Astrocyte (in vitro differentiated cells and primary cell): ENCODE measurements around the gene TST.

Source experiments
- EZH2 ChIP-seq: IDR thresholded peaks from 2 replicates; pipeline ENCODE4 v1.6.1; 2012; ENCODE audit warnings: mild to moderate bottlenecking, low read length, inconsistent platforms; ENCODE audit not compliant: insufficient read depth
- TF ChIP-seq, protein P1 (sequence below): IDR thresholded peaks from 2 replicates; pipeline ENCODE4 v1.5.1; 2011; ENCODE audit warnings: low read depth, mild to moderate bottlenecking, inconsistent platforms, low read length, moderate library complexity; ENCODE audit not compliant: insufficient read depth

DNA sequence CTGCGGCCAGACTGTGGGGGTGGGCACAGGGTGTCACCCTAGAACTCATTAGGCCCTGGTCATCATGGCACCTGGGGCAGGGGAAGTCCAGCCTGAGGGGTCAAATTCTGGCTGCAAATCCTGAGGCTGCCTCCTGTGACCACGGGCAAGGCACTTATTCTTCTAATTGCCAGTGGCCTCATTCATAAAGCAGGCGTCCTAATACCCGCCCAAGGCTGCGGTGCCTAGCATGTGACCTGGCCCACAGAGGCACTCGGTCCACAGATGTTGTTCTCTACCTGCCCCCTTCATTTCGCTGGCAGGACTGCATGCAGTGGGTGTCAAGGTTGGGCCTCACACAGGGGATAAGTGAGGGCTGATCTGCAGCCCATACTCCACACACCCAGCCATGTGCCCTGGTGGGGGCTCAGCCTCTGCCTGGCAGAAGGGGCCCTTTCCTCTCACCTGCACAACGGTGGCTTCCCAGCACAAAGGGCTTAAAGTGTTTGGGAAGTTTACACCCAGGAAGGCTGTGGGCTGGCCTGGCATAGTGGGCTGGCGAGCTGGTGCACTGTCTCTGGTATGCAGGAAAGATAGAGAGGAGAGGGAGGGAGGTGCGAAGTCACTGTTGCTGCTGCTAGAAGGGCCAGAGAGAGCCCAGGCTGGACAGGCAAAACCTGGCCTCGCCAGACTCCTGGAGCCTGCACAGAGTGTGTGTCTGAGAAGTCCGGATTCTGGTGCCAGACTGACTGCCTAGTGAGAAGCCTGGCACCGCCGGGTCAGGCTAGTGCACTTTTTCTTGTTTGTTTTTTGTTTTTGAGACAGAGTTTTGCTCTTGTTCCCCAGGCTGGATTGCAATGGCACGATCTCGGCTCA lies 3.5 kb upstream of the TST start:
- no peak for TF ChIP-seq EZH2
- TF ChIP-seq, protein P1, sequence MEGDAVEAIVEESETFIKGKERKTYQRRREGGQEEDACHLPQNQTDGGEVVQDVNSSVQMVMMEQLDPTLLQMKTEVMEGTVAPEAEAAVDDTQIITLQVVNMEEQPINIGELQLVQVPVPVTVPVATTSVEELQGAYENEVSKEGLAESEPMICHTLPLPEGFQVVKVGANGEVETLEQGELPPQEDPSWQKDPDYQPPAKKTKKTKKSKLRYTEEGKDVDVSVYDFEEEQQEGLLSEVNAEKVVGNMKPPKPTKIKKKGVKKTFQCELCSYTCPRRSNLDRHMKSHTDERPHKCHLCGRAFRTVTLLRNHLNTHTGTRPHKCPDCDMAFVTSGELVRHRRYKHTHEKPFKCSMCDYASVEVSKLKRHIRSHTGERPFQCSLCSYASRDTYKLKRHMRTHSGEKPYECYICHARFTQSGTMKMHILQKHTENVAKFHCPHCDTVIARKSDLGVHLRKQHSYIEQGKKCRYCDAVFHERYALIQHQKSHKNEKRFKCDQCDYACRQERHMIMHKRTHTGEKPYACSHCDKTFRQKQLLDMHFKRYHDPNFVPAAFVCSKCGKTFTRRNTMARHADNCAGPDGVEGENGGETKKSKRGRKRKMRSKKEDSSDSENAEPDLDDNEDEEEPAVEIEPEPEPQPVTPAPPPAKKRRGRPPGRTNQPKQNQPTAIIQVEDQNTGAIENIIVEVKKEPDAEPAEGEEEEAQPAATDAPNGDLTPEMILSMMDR, result no peak
